Neural cell (in vitro differentiated cells): ENCODE data around the gene TMEM174. TPM values are rescaled to one million over a fixed set of nuclear protein-coding genes. Genes with fewer than 3 reads are reported as not detected.

Source experiments
- polyA plus RNA-seq: library from polyadenylated mRNA; depleted of rRNA; stranded (reverse); fragments of >200 nt; gene quantifications from 2 replicates; pipeline ENCODE4 v1.2.3, GENCODE V29; 2014

The TMEM174 gene
- polyA plus RNA-seq, 1 donor from 2014 or later, result not detected

Other genes with a start within 250 kb of the TMEM174 start
- 19.9 and 24.3 TPM in 2 replicates for gene FCHO2, start 217.2 kb upstream of the TMEM174 start, polyA plus RNA-seq
- gene TMEM171, start 52.6 kb upstream of the TMEM174 start, polyA plus RNA-seq, result not detected in 2 replicates